GM12891 (cell line): Measurements from ENCODE around the gene INPP5D.

ENCODE experiments used
- PAX5 ChIP-seq: IDR thresholded peaks from 2 replicates; pipeline ENCODE4 v1.6.1; 2011; ENCODE audit warnings: low read length, moderate library complexity, mild to moderate bottlenecking; ENCODE audit not compliant: insufficient read depth, severe bottlenecking
- POLR2A ChIP-seq: IDR thresholded peaks from 2 replicates; pipeline ENCODE4 v1.6.1; 2011; ENCODE audit warnings: low read depth, low read length, control low read depth
- POLR2AphosphoS5 ChIP-seq: IDR thresholded peaks from 2 replicates; pipeline ENCODE4 v1.6.1; 2011; ENCODE audit warnings: low read depth, low read length, control low read depth
- POU2F2 ChIP-seq: IDR thresholded peaks from 2 replicates; pipeline ENCODE4 v1.6.1; 2011; ENCODE audit warnings: low read depth, mild to moderate bottlenecking, control low read depth, low read length, moderate library complexity
- SPI1 ChIP-seq: IDR thresholded peaks from 2 replicates; pipeline ENCODE4 v1.6.1; 2011; ENCODE audit warnings: low read depth, low read length, control low read depth
- TAF1 ChIP-seq: IDR thresholded peaks from 2 replicates; pipeline ENCODE4 v1.6.1; 2011; ENCODE audit warnings: low read depth, low read length, control low read depth

- no peak for TF ChIP-seq POU2F2
- 0 out of 2 replicates have a peak, but pooled peaks have one; percentile 13 for TF ChIP-seq POLR2A
- TF ChIP-seq PAX5 = no peak
- TF ChIP-seq SPI1 = no peak
- TF ChIP-seq POLR2AphosphoS5 = no peak
- TF ChIP-seq TAF1 = no peak
Observed at GRCh38 chr2:233141901-233142300, 81.8 kb downstream of the INPP5D start.
